ENCODE results near the gene ZNF653. TPM values are rescaled to one million over a fixed set of nuclear protein-coding genes. Genes with fewer than 3 reads are reported as not detected.

Gene ZNF653
- total and polyA plus RNA-seq, 9 of the 15 experiments (the other 6 are each of a cell fraction or from before 2014, with no cell fraction given): 1.6 to 8.0 (median 4.2) TPM; not detected in 2

DNA sequence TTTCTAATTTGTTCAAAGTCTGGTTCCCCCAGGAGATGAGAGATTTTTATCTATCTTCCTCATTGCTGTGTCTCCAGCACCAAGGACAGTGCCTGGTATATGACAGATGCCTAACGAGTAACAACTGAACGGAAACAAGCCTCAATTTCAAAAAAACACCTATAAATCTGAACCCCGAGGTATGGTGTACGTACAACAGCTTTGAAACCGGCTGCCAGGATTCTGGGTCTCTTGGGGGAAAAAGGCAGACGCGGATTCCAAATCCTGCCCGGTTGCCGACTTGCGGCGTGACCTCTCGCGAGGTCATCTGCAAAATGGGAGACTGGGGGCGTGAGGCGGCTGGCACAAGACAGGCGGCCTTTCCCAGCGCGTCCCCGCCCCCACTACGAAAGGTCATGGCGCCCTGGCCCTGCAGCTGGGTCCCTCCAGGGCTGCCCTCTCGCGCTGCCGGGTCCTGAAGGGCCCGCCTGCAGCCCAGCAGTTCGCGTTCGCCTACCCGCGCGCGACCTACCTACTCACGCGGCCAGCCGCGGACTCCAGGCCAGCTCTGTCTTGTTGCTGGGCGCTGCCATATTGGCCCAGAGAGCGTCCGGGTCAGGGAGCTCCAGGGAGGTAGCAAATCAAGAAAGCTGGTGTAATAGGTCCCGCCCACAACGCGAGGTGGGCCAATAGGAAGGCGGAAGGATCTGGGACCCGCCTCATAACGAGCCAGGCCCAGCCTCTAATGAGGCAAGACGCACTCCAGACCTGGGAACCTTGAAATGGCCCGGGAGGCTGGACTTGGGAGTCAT is 23.1 kb upstream of the ZNF653 start, which contains the start of gene ECSIT (continued):
- TF ChIP-seq, protein P1, sequence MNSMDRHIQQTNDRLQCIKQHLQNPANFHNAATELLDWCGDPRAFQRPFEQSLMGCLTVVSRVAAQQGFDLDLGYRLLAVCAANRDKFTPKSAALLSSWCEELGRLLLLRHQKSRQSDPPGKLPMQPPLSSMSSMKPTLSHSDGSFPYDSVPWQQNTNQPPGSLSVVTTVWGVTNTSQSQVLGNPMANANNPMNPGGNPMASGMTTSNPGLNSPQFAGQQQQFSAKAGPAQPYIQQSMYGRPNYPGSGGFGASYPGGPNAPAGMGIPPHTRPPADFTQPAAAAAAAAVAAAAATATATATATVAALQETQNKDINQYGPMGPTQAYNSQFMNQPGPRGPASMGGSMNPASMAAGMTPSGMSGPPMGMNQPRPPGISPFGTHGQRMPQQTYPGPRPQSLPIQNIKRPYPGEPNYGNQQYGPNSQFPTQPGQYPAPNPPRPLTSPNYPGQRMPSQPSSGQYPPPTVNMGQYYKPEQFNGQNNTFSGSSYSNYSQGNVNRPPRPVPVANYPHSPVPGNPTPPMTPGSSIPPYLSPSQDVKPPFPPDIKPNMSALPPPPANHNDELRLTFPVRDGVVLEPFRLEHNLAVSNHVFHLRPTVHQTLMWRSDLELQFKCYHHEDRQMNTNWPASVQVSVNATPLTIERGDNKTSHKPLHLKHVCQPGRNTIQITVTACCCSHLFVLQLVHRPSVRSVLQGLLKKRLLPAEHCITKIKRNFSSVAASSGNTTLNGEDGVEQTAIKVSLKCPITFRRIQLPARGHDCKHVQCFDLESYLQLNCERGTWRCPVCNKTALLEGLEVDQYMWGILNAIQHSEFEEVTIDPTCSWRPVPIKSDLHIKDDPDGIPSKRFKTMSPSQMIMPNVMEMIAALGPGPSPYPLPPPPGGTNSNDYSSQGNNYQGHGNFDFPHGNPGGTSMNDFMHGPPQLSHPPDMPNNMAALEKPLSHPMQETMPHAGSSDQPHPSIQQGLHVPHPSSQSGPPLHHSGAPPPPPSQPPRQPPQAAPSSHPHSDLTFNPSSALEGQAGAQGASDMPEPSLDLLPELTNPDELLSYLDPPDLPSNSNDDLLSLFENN (IDR thresholded peaks at IDR 0.05; ENCODE audit: low read depth in 2 of 2, low read length in 2 of 2): no peak
- TF ChIP-seq, protein P2, sequence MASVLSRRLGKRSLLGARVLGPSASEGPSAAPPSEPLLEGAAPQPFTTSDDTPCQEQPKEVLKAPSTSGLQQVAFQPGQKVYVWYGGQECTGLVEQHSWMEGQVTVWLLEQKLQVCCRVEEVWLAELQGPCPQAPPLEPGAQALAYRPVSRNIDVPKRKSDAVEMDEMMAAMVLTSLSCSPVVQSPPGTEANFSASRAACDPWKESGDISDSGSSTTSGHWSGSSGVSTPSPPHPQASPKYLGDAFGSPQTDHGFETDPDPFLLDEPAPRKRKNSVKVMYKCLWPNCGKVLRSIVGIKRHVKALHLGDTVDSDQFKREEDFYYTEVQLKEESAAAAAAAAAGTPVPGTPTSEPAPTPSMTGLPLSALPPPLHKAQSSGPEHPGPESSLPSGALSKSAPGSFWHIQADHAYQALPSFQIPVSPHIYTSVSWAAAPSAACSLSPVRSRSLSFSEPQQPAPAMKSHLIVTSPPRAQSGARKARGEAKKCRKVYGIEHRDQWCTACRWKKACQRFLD (CRISPR knock-in tag; IDR thresholded peaks at IDR 0.05): peak; percentile 70; the same call in 1 of the 2 replicates
- peak; percentile 51; the same call in 1 of the 2 replicates for TF ChIP-seq DMBX1 (CRISPR knock-in tag; IDR thresholded peaks at IDR 0.05; ENCODE audit: borderline replicate concordance)
- TF ChIP-seq TBL1XR1 (IDR thresholded peaks at IDR 0.05; ENCODE audit: low read length in 2 of 2): no peak
- TF ChIP-seq TAF9B (IDR thresholded peaks at IDR 0.05; ENCODE audit: partially characterized antibody): peak; percentile 54
- no peak for TF ChIP-seq PHF21A (IDR thresholded peaks at IDR 0.05; ENCODE audit: borderline replicate concordance, low read depth)
- no peak for TF ChIP-seq POLR2AphosphoS2 (IDR thresholded peaks at IDR 0.05; ENCODE audit: low read length)
- TF ChIP-seq BCL6 (CRISPR knock-in tag; IDR thresholded peaks at IDR 0.05): no peak
- no peak for TF ChIP-seq PRMT5 (CRISPR knock-in tag; IDR thresholded peaks at IDR 0.05)
- TF ChIP-seq, protein P3, sequence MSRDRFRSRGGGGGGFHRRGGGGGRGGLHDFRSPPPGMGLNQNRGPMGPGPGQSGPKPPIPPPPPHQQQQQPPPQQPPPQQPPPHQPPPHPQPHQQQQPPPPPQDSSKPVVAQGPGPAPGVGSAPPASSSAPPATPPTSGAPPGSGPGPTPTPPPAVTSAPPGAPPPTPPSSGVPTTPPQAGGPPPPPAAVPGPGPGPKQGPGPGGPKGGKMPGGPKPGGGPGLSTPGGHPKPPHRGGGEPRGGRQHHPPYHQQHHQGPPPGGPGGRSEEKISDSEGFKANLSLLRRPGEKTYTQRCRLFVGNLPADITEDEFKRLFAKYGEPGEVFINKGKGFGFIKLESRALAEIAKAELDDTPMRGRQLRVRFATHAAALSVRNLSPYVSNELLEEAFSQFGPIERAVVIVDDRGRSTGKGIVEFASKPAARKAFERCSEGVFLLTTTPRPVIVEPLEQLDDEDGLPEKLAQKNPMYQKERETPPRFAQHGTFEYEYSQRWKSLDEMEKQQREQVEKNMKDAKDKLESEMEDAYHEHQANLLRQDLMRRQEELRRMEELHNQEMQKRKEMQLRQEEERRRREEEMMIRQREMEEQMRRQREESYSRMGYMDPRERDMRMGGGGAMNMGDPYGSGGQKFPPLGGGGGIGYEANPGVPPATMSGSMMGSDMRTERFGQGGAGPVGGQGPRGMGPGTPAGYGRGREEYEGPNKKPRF (IDR thresholded peaks at IDR 0.05; ENCODE audit: low read depth, low read length): no peak
- TF ChIP-seq ZBTB1 (CRISPR knock-in tag; IDR thresholded peaks at IDR 0.05; ENCODE audit: borderline replicate concordance, low read depth): no peak
- TF ChIP-seq SMAD4 (CRISPR knock-in tag; conservative IDR thresholded peaks at IDR 0.05): peak; percentile 64; the same call in 1 of the 2 replicates
- 0 out of 2 replicates have a peak, but pooled peaks have one; percentile 4 for TF ChIP-seq NCOR1 (IDR thresholded peaks at IDR 0.05)
- no peak for TF ChIP-seq IRF2 (CRISPR knock-in tag; IDR thresholded peaks at IDR 0.05)
- no peak for TF ChIP-seq ZNF140 (CRISPR knock-in tag; IDR thresholded peaks at IDR 0.05)
- TF ChIP-seq ZNF644 (tag; IDR thresholded peaks at IDR 0.05; ENCODE audit: low read depth): no peak
- no peak for TF ChIP-seq ZNF217 (CRISPR knock-in tag; IDR thresholded peaks at IDR 0.05)
- TF ChIP-seq, protein P4, sequence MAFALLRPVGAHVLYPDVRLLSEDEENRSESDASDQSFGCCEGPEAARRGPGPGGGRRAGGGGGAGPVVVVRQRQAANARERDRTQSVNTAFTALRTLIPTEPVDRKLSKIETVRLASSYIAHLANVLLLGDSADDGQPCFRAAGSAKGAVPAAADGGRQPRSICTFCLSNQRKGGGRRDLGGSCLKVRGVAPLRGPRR (CRISPR knock-in tag; IDR thresholded peaks at IDR 0.05): no peak
- TF ChIP-seq, protein P5, sequence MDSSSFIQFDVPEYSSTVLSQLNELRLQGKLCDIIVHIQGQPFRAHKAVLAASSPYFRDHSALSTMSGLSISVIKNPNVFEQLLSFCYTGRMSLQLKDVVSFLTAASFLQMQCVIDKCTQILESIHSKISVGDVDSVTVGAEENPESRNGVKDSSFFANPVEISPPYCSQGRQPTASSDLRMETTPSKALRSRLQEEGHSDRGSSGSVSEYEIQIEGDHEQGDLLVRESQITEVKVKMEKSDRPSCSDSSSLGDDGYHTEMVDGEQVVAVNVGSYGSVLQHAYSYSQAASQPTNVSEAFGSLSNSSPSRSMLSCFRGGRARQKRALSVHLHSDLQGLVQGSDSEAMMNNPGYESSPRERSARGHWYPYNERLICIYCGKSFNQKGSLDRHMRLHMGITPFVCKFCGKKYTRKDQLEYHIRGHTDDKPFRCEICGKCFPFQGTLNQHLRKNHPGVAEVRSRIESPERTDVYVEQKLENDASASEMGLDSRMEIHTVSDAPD (CRISPR knock-in tag; IDR thresholded peaks at IDR 0.05): no peak

Measured in K562 (cell line).